CD4-positive, alpha-beta T cell treated with Interleukin-15 for 1 hour (primary cell): ENCODE results near the gene COG4.
"Not testable (repeated sequence)": the region's sequence is repeated elsewhere in the genome, so short reads cannot be mapped to it uniquely, and the experiment has no call there.

Experiments used
- DNase-seq: peaks from one replicate; pipeline ENCODE4 v3.0.0-alpha.2; 2020

COG4 gene

DNA sequence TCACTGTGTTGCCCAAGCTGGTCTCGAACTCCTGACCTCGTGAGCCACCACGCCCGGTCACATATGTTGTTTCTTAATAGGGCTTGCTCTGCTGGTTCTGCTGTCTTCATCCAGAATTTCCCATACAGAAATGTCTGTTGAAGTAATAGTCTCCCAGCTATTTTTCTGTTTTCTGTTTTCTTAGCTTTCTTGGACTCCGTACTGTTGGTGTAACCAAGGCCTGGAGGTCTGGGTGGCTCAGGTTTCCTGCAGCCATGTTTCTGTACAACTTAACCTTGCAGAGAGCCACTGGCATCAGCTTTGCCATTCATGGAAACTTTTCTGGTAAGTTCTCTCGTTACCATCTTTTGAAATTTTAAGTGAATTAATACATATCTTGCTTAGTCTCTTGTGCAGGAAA, 3.0 kb upstream of the COG4 start:
- DNase-seq = no peak

DNA sequence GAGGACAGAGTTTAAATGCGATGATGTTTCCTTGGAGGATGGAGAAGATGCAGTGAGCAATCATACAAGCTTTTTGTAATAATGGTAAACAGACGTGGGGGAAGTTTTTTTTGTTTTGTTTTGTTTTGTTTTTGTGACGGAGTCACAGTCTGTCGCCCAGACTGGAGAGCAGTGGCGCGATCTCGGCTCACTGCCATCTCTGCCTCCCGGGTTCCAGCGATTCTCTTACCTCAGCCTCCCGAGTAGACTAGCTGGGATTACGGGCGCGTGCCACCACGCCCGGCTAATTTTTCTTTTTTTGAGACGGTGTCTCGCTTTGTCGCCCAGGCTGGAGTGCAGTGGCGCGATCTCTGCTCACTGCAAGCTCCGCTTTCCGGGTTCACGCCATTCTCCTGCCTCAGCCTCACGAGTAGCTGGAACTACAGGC, 1.1 kb upstream of the COG4 start:
- not testable (repeated sequence) for DNase-seq

DNA sequence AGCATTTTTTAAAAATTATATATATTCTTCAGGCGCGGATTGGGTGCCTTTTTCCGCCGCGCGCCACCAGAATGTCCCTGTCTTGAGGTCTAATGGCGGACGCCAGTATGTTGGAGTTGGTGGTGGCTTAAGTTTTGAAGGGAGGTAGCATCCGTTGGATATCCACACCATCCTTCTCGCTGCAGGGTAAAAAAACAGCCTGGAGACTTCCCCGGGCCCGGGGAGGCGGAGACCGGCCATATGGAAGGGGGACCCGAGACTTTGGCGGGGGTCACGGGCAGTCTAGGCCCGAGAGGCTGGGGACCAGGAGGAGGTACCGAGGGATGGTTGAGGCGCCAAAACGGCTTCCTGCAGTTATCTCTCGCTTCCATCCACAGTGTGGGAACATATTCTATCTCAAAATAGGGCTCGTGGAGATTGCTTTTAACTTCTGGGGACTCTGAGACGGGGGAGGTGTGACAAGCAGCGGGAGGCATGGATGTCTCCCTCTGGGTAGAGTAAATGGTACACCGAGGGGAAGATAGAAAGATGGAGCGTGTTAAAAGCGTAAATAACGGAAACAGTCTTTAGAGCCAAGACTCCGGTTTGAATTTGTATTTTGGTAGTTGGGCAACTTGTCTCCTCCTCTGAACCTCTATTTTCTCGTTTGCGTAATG, 517 bp upstream of the COG4 start, which contains the start of gene SF3B3:
Gene SF3B3 (plus strand): TSS at position 74 of the 656 bp plus-strand sequence. CDS start 2,841 bp downstream, outside the sequence.
- no peak for DNase-seq

DNA sequence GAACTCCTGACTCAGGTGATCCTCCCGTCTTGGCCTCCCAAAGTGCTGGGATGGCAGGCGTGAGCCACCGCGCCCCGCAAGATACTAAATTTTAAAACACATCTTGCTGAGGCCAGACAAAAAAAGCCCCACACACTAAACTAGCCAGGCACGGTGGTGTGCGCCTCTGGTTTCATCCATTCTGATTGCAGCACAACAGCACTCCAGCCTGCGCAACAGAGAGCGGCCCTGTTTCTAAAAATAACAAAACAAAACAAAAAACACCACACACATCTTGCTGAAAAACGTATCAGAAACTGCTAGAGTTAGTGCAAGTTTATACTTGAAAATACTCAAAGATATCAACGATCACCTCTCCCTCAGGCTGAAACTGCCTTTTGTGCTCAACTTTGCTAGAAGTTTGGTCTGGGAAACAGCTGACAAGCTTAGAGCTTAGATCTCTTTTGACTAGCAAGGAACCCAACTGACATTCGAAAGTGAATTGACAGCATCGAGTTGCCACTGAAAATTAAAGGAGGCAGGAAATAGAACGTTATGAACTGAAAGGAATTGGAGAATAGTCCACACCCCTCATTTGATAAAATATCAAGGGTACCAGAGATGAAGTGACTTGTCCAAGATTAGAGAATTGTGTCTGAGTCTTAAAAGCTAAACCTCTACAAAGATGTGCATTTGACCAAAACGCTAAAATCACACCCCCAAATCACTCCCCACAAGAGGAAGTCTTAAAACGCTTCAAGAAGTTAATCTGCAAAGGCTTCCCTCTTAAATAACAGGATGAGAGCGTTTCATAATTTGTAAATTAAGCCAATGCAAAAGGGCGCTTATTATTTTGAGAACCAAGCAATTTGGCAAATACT, 908 bp downstream of the COG4 start:
- no peak for DNase-seq

DNA sequence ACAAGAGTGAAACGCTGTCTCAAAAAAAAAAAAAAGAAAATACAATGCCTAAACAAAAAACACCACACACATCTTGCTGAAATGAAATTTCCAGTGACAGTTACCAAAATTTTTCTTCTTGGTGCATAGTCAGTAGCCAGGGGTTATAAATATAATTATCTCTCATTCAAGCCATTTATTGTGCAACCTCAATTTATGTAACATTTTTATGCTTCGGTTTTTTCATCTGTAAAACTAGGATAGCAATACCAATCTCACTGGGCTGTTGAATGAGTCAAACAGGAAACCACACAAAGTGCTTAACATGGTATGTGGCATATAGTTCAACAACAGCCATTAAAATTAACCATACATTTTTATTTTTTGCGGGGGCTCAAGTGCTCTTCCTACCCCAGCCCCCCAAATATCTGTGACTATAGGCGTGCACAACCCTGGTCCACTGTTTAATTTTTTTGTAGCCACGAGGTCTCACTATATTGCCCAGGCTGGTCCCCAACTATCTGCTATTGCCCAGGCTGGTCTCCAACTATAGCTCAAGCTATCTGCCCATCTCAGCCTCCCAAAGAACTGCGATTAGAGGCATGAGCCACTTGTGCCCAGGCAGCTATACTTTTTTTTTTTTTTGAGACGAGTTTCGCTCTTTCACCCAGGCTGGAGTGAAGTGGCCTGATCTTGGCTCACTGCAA, 2.6 kb downstream of the COG4 start:
- DNase-seq = no peak

DNA sequence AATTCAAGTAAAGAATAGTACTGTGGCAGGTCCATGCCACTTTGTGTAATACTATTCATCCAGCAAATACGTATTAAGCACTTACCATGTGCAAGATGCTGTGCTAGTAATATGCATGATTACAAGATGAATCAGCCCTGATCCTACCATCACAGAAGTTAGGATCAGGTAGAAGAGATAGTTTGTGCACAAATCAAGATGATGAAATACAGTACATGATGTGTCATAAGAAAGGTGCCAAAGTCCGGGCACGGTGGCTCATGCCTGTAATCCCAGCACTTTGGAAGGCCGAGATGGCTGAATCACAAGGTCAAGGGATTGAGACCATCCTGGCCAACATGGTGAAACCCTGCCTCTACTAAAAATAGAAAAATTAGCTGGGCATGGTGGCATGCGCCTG, 10.9 kb downstream of the COG4 start:
- no peak for DNase-seq

DNA sequence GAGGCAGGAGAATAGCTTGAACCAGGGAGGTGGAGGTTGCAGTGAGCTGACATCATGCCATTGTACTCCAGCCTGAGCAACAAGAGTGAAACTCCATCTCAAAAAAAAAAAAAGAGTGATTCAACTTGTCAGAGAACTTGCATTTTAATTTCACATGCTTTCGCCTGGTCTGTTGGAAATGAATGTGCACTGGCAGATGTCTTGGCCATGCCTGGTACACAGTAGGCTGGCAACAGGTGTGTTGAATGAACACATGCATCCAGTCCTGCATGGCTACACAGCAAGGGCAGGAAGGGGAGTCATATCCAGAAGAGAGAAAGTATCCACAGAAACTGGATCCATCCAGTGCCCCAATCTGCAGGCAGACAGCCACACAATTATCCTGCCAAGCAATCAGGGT, 11.5 kb downstream of the COG4 start:
- DNase-seq = no peak

DNA sequence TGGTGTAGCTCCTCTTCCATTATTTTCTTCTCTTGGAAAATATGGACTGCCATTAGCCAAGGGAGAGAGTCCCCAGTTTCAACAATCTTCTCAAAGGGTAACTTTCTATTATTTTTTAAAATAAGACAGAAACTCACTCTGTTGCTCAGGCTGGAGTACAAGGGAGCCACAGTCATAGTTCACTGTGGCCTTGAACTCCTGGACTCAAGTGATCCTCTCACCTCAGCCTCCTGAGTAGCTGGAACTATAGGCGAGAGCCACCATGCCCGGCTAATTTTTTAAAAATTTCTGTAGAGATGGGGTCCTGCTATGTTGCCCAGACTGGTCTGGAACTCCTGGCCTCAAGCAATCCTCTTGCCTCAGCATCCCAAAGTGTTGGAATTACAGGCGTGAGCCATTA, 13.1 kb downstream of the COG4 start:
- no peak for DNase-seq

DNA sequence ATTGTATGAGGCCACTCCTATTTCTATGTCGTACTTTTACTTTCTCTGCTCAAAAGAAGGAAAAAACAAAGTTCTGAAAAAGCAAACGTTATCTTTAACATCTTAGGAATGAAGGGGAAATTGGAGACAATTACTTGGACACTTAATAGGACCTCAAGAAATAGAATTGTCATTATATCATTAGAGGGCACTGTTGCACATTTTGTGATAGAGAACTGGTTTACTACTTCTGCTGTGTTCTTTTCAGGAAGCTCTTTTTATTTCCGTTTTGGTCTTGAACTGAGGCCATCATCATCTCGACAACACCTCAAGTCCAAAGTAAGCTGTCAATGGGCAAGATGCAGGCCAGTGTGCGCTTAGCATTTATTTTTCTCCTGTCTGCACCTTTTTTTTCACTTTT, 14.6 kb downstream of the COG4 start:
- no peak for DNase-seq

DNA sequence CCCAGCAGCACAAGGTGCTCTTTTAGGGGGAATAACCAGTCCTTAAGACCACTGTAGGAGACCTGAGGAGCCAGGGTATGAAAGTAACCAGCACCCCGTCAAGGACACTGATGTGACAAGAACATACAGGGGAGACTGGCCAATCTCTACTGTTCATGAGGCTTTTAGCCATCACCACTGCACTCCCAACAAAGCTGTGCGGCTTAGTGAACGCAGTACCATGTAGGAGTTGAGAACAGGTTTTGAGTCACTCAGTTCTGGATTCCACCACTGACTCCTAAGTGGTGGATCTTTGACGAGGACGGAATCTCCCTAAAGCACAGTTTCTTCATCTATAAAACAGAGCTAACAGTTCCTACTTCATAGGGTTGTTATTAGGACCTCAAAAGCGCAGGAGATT, 26.8 kb downstream of the COG4 start:
- DNase-seq = no peak

DNA sequence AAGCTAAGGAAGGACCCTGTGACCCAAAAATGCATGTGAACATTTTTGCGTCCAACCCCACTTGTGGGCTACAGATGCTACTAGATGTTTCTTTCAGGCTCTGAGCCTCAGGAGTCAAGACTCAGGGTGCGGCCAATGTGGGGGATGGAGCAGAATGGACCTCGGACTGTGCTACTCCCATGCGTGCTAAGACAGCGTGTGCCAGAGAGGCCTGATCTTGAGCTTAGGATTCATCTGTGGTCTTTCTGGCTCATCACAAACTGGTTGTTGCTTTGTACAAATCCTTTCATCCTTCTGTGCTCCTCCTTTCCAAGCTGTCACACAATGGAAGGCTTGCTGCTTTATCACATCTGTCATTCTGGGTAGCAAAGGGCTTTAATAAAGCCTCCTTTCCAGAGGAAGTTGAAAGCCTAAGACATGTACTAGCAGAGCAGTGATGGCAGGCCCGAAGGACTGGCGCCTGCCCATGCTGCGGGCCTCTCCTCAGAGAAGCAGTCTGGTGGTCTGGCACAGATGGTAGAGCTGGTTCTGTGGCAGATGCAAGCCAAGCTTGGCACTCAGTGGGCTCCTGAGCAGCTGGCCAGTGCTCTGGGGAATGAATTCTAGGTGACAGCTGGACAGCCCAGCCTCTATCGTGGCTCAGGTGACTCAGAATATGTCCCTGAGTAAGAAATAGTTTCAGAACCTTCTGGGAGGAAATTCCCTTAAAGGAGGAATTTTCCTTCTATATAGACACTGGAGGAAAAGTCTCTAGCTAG, 27.8 kb downstream of the COG4 start:
- DNase-seq = no peak

DNA sequence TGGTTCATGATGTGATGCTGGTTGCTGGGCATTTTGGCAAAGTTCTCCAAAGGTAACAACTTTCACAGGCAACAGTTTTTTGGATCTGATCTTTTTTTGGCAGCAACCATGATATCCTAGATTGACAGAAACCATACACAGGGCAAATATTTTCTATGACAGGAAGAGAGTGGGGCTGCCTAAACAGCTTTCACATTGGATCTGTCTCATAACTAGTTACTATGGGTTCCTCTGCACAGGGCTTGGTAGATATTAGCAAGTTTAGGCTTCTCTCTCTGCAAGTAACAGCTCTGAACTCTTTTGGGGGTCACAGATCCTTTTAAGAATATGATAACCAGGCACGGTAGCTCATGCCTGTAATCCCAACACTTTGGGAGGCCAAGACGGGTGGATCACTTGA, 28.6 kb downstream of the COG4 start:
- no peak for DNase-seq

DNA sequence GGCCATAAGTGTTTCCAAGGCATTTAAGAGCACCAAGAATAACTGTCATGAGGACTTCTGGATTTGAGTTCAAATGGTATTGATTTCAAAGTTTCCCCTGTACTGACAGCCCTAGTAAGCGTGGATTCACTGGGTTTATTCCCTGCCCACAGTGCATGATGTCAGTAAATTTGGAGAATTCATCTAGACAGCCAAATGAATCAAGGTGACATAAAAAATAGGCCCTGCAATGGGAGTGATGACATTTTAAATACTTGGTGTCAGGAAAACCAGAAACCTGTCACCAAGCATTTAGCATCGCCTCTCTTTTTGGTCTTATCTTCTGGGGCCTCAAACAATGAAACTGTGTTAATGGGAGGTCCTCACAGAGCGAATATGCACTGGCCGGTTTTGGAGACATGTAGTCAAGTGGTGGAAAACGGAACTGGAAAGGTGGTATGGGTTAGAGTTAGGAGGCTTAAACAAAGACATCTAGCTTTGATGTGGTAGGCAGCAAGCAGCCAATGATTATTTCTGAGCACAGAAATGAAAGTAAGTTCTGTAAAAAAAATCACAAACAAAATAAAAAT, 29.1 kb downstream of the COG4 start:
- DNase-seq = no peak

DNA sequence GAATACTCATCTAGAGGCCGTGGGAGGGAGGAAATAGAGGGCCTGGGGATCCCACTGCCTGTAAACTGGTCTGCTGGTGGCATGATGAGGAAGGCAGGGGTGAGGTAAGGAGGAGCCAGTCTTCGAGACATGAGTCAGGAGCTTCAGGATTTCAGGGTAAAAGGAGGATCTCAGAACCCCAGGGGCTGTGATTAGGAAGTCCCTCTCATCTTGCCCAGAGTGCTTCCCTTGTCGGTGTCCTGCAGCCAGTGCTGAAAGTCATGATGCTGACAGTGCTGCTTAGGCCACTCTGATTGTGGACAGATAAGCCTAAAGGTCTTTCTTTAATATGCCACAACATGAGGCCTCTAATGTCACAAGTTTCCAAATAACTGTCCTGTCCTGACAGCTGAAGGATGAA, 29.6 kb downstream of the COG4 start:
- no peak for DNase-seq

DNA sequence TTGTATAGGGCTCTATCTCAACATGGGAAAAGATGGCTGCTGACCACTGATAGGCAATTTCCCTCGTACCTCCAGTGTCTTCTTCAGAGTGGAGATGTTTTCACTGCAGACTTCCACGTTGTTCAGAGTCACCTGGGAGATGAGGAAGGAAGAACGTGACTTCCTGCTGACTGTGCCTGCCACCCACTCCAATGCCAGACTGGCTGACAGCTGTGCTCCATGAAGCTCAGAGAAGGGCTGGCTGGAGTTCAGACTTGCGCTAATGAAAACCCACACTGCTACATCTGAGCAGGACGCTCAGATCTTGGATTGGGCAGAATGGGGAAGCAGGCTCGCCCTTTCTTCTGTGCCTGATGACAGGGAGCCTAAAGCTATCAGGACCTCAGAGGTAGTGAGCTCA, 33.1 kb downstream of the COG4 start:
- no peak for DNase-seq

DNA sequence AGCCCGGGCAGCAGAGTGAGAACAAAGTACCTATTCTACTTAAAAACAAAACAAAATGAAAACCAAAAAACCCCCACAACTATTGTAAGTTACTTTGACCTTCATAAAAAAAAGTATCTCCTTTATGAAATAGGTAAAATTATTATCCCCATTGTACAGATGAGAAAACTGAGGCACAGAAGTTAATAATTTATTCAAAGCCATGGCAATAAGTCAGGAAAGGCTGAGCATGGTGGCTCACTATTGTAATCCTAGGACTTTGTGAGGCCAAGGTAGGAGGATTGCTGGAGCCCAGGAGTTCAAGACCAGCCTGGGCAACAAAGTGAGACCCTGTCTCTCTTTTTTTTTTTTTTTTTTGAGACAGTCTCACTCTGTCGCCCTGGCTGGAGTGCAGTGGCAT, 38.5 kb downstream of the COG4 start:
- DNase-seq = no peak

DNA sequence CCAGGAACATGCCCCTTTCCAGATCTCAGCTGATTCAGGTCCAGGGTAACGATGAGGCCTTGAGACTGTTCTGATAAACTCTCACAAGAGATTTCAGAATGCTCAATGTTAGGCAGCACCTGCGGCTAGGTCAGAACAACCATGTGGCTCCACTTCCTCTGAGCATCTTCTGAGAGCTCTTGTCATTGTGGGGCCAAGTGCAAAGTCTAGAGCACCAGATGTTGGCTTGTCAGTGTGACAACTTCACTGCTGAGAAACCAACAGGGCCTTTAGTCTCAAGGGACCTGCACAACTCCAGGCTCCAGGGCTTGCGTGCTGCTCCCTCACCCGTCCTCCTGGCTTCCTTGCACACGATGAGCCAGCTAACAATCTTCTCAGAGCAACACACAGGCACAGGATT, 39.9 kb downstream of the COG4 start:
- no peak for DNase-seq

DNA sequence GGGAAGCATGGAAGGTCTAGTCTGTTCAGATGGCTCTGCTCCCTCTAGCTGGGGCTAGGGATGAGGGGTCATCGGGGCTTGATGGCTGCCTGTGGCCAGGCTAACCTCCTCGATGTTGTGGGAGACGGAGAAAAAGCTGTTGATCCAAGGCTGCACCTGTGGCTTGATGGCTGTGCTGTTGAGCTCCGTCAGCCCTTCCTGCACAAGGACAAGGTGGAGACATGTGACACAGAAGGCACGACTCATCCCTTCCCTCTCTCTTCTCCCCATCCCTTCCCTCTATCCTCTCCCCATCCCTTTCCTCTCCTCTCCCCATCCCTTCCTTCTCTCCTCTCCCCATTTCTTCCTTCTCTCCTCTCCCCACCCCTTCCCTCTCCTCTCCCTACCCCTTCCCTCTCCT, 40.7 kb downstream of the COG4 start:
- DNase-seq = no peak

DNA sequence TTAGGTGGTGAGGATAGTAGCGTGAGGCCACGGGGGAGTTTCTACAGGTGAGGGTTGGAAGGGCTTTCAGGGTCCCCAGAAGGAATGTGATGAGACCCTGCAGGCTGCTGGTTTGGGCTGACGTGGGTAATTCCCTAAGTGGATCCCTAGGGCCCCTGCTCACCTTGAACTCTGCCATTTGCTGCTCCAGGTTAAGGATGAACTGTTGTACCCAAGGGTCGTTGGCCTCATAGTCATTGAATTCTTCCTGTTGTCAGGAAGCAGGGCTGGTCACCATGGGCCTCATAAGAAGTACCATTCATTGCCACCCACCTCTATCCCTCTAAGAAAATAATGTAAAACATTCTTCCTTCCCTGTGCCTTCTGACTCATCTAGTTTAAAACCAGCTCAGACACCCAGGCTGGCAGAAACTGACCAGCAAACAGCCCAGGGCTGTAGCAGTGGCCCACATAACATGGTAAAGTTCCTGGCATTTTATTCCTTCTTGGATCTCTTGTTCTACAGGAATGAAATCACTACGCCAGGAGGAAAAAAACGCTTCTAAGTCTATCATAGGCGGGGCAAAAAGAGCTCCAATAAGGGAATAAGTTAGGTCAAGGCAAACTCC, 41.3 kb downstream of the COG4 start:
- DNase-seq = no peak

DNA sequence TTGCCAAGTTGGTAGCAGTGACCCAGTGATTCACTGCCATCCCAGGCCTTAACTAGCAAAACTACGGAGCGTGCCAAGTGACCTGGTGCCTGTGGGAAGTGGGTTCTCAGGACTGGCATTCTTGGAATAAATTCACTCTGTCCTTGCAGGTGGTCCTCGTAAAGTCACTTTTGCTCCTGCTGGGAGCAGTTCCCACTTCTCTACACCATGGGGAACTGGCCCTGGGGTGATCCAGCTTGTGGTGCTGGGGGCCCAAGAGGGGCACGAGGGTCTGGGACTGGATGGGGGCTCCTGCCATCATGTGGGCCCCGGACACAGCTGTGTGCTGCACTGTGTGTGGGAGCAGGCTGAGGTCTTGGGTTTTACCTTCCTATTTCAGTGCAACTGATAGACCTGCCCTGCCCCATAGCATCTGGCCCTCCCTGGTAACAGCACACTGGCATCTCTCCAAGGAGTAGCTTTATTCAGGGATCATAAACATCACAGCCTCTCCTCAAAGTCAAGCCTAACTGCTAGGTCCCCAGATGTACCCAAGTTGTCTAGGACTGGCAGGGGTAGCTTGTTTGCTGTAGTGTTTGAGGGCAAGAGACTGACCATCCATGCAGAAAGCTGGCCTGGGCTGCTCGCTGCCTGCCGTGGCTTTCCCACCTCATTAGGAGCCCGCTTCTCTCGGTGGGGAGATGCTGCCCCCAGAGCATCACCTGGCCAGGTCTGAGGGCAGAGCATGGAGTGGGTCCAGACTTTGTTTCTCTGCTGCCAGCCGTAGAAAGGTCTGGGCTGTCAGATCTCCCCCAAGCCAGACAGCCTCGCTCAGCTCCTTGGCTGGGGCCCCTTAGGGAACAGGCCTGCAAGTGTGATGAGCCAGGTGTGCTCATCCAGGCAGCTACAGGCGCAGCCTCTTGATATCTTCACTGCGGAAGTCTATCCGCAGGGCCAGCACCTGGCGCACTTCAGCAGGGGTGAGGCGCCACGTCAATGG, 42.9 kb downstream of the COG4 start:
- no peak for DNase-seq

DNA sequence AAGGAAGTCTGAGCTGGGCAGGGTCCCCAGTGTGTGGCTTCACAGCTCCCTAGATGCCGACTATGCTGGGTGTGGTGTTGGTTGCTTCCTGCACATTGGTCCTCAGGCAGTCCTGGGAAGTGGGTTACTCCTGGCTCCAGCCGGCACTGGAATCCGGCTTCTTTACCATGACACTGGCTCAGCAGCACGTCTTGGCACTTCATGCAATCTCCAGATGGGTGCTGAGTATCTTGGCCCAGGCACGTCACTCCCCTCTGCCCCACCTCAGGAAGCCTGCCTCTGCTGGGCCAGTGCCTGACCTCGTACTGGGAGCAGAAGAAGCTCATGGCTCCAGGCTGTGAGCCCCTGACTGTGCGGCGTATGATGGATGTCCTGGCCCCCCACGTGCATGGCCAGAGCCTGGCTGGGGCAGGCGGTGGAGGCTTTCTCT, 44.4 kb downstream of the COG4 start:
- DNase-seq = no peak
